Measurements from ENCODE around the gene NKX2-2.

Gene NKX2-2

GRCh38 chr20:21517566-21518277 is 3.9 kb upstream of the NKX2-2 start:
- TF ChIP-seq SP1 (IDR thresholded peaks at IDR 0.05): no peak
- TF ChIP-seq CTBP1 (IDR thresholded peaks at IDR 0.05; ENCODE audit: borderline replicate concordance): no peak
- TF ChIP-seq FOXA1 (IDR thresholded peaks at IDR 0.05): no peak
- no peak for TF ChIP-seq LEF1 (IDR thresholded peaks at IDR 0.05; ENCODE audit: borderline replicate concordance)
- no peak for TF ChIP-seq NFRKB (IDR thresholded peaks at IDR 0.05)
- TF ChIP-seq, protein P1, sequence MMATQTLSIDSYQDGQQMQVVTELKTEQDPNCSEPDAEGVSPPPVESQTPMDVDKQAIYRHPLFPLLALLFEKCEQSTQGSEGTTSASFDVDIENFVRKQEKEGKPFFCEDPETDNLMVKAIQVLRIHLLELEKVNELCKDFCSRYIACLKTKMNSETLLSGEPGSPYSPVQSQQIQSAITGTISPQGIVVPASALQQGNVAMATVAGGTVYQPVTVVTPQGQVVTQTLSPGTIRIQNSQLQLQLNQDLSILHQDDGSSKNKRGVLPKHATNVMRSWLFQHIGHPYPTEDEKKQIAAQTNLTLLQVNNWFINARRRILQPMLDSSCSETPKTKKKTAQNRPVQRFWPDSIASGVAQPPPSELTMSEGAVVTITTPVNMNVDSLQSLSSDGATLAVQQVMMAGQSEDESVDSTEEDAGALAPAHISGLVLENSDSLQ (IDR thresholded peaks at IDR 0.05): no peak
- no peak for TF ChIP-seq FOXM1 (IDR thresholded peaks at IDR 0.05; ENCODE audit: borderline replicate concordance)
- ChIA-PET CTCF (interaction anchor here (0.6 kb wide), 1 partner anchor 13 kb away, joined by 4 read pairs; no protein-coding TSS in a partner anchor), POLR2A (no interaction called here)
- no peak for DNase-seq (ENCODE audit: extremely low spot score)

DNA sequence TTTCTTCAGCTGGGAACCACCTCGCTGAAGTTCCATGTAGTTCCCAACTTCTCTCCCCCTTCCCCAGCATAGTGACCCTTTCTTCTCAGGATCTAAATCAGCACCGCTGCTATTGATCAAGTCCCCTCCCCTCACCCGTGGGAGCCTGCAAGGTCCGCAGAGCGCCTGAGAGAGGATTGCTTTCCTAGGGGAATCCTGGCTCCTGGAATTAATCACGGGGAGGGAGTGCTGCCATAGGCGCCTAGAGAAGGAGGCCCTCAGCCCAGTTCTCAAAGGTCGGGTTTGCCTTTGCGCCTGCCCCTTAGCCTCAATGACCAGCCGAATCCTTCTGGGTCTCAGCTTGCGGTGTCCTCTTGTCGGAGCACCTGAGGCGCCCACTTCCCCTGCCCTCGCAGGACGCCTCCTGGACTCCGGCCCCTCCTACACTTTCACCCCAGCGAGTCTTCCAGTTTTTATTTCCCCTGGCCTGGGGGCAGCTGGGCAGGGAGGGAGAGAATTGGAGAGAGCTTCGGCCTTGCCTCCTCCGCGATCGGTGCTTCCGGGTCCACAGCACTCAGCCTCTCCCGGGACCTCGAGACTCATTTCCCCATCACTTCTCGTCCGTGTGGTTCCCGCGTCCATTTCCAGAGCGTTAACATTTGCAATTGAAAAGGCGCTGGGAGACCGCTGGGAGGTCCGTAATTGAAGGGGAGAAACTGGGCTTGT is 3.1 kb upstream of the NKX2-2 start:
- POLR2A ChIA-PET: no interaction called here
- TF ChIP-seq FOXA1 (IDR thresholded peaks at IDR 0.05): no peak
- TF ChIP-seq, protein P1 (IDR thresholded peaks at IDR 0.05): no peak
- DNase-seq (ENCODE audit: extremely low spot score): no peak
- CTCF ChIA-PET: interaction anchor here (0.9 kb wide), 1 partner anchor 282 kb away, joined by 3 read pairs; no protein-coding TSS in a partner anchor

DNA sequence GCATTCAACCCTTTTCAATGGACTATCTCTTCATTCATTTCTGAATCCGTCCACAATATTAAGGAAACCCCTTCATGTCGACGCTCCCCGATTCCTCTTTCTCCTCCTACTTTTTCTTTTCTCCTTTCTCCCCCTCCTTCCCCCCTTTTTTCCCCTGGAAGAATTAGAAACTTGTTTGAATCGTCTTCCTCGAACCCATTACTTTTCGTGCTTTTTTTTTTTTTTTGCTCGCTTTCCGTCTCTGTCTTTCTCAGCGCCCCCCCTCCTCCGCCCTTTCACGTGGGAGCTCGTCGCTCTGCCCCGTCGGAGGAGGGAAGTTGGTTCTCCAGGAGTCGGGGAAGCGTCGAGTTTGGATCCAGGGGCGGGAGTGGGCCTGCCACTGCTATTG is 2.3 kb upstream of the NKX2-2 start:
- TF ChIP-seq FOXM1 (IDR thresholded peaks at IDR 0.05; ENCODE audit: borderline replicate concordance) (no peak), ARNT (IDR thresholded peaks at IDR 0.05) (no peak), LEF1 (IDR thresholded peaks at IDR 0.05; ENCODE audit: borderline replicate concordance) (no peak), TARDBP (IDR thresholded peaks at IDR 0.05) (no peak), NFRKB (IDR thresholded peaks at IDR 0.05) (no peak), L3MBTL2 (conservative IDR thresholded peaks at IDR 0.05) (no peak), CTBP1 (IDR thresholded peaks at IDR 0.05; ENCODE audit: borderline replicate concordance) (no peak), ELF4 (IDR thresholded peaks at IDR 0.05) (no peak), ZNF384 (IDR thresholded peaks at IDR 0.05) (no peak), BHLHE40 (IDR thresholded peaks at IDR 0.05; ENCODE audit: borderline replicate concordance) (no peak), SUZ12 (IDR thresholded peaks at IDR 0.05) (no peak), FOXK2 (IDR thresholded peaks at IDR 0.05) (no peak), FOXA1 (IDR thresholded peaks at IDR 0.05) (no peak), HDGF (IDR thresholded peaks at IDR 0.05; ENCODE audit: borderline replicate concordance) (no peak)
- TF ChIP-seq, protein P1 (IDR thresholded peaks at IDR 0.05): no peak
- DNase-seq (ENCODE audit: extremely low spot score): no peak
- CTCF ChIA-PET: interaction anchor here (0.9 kb wide), 1 partner anchor 281 kb away, joined by 3 read pairs; no protein-coding TSS in a partner anchor
- POLR2A ChIA-PET: no interaction called here

- CTCF ChIA-PET: interaction anchor here (0.9 to 1.0 kb wide), 2 partner anchors 14 to 280 kb away, joined by 3 to 5 read pairs; no protein-coding TSS in a partner anchor
- POLR2A ChIA-PET: interaction anchor here (0.9 to 1.0 kb wide), 4 partner anchors 9 to 390 kb away, joined by 3 to 4 read pairs (median 4); no protein-coding TSS in a partner anchor
- DNase-seq (ENCODE audit: extremely low spot score): no peak
- no peak for TF ChIP-seq SP1 (IDR thresholded peaks at IDR 0.05)
- TF ChIP-seq L3MBTL2 (conservative IDR thresholded peaks at IDR 0.05): no peak
- no peak for TF ChIP-seq NFRKB (IDR thresholded peaks at IDR 0.05)
- no peak for TF ChIP-seq ZNF384 (IDR thresholded peaks at IDR 0.05)
- no peak for TF ChIP-seq FOXM1 (IDR thresholded peaks at IDR 0.05; ENCODE audit: borderline replicate concordance)
- TF ChIP-seq SUZ12 (IDR thresholded peaks at IDR 0.05): no peak
- TF ChIP-seq, protein P1 (IDR thresholded peaks at IDR 0.05): no peak
Observed at GRCh38 chr20:21515300-21516179, 1.7 kb upstream of the NKX2-2 start.

DNA sequence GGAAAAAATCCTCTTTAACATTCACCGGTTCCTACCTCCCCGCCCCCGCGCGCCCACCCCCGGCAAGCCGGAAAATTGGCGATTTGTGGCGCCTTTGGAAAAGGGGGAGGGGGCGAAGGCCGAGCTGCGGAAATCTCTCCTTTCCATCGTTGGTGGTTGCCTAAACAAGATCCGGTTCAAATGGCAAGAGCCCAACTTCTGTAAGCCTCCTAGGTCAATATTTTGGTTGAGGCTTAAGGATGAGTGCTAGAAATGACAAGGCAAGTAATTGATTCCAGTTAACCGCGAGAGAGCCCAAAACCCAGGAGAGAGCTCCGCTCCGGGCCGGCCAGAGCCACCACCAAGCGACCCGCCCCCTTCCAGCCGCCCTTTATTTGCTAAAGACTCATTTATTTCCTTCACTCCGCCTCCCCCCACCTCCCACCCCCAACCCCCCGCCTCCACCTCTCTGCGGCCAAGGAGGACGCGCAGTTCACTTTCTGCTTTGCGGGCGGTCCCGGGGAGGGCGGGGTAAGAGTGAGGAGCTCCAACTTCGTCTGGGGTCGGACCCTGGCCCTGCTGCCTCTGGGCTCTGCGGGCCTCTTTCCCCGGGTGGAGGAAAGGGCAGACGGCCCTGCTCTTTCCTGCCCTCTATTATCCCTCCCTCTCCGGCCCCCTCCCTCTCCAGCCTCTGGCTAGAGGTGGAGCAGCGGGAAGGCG is 838 bp upstream of the NKX2-2 start:
- DNase-seq (ENCODE audit: extremely low spot score): peak; percentile 42
- CTCF ChIA-PET: interaction anchor here (1.0 kb wide), 1 partner anchor 15 kb away, joined by 5 read pairs; no protein-coding TSS in a partner anchor
- no peak for TF ChIP-seq LEF1 (IDR thresholded peaks at IDR 0.05; ENCODE audit: borderline replicate concordance)
- no peak for TF ChIP-seq FOXK2 (IDR thresholded peaks at IDR 0.05)
- TF ChIP-seq FOXM1 (IDR thresholded peaks at IDR 0.05; ENCODE audit: borderline replicate concordance): no peak
- no peak for TF ChIP-seq HDGF (IDR thresholded peaks at IDR 0.05; ENCODE audit: borderline replicate concordance)
- no peak for TF ChIP-seq FOXA1 (IDR thresholded peaks at IDR 0.05)
- no peak for TF ChIP-seq ELF4 (IDR thresholded peaks at IDR 0.05)
- no peak for TF ChIP-seq SP1 (IDR thresholded peaks at IDR 0.05)
- TF ChIP-seq BHLHE40 (IDR thresholded peaks at IDR 0.05; ENCODE audit: borderline replicate concordance): no peak
- no peak for TF ChIP-seq ARNT (IDR thresholded peaks at IDR 0.05)
- no peak for TF ChIP-seq SUZ12 (IDR thresholded peaks at IDR 0.05)
- TF ChIP-seq L3MBTL2 (conservative IDR thresholded peaks at IDR 0.05): no peak
- no peak for TF ChIP-seq ZNF384 (IDR thresholded peaks at IDR 0.05)
- no peak for TF ChIP-seq NFRKB (IDR thresholded peaks at IDR 0.05)
- TF ChIP-seq, protein P1 (IDR thresholded peaks at IDR 0.05): no peak
- POLR2A ChIA-PET: interaction anchor here (0.9 to 1.5 kb wide), 5 partner anchors 8 to 390 kb away, joined by 3 to 4 read pairs (median 4); no protein-coding TSS in a partner anchor
